Liver (tissue), 9 donors: ENCODE data around the gene MPRIP. TPM values are rescaled to one million over a fixed set of nuclear protein-coding genes. Genes with fewer than 3 reads are reported as not detected.

Experiments
- DNase-seq: peaks from one replicate; pipeline ENCODE4 v3.0.0-alpha.2; 2017; ENCODE audit warnings: low spot score
- H3K27ac ChIP-seq, 2 donors: one replicate each; pipeline ENCODE4 v1.7.0; 2013; ENCODE audit warnings: inconsistent platforms in 2 of 2, low read length in 2 of 2, control low read depth in 1 of 2, low read depth in 1 of 2, mild to moderate bottlenecking in 1 of 2
- H3K27me3 ChIP-seq, 4 donors: one replicate each; pipeline versions ENCODE4 v1.6.1 to v1.7.0; 2013; ENCODE audit warnings: low read length in 3 of 4, inconsistent platforms in 1 of 4, mild to moderate bottlenecking in 1 of 4, moderate library complexity in 1 of 4; ENCODE audit not compliant: control insufficient read depth in 4 of 4, insufficient read depth in 4 of 4
- H3K36me3 ChIP-seq, 4 donors: one replicate each; pipeline versions ENCODE4 v1.6.1 to v1.7.0; 2013; ENCODE audit warnings: low read length in 3 of 4, mild to moderate bottlenecking in 3 of 4, low read depth in 1 of 4, moderate library complexity in 1 of 4; ENCODE audit not compliant: control insufficient read depth in 4 of 4, insufficient read depth in 3 of 4
- H3K4me1 ChIP-seq, 4 donors: one replicate each; pipeline versions ENCODE4 v1.6.1 to v1.7.0; 2013; ENCODE audit warnings: low read length in 3 of 4, mild to moderate bottlenecking in 3 of 4, moderate library complexity in 1 of 4; ENCODE audit not compliant: control insufficient read depth in 4 of 4, insufficient read depth in 4 of 4
- H3K4me3 ChIP-seq, 3 donors: one replicate each; pipeline versions ENCODE4 v1.6.1 to v1.7.0; 2013; ENCODE audit warnings: low read length in 3 of 3, control low read depth in 1 of 3, low read depth in 1 of 3, mild to moderate bottlenecking in 1 of 3
- H3K9ac ChIP-seq, 2 donors: one replicate each; pipeline ENCODE4 v1.7.0; 2013; ENCODE audit warnings: low read length in 2 of 2, mild to moderate bottlenecking in 2 of 2, moderate library complexity in 2 of 2, control low read depth in 1 of 2, low read depth in 1 of 2
- H3K9me3 ChIP-seq, 4 donors: one replicate each; pipeline versions ENCODE4 v1.6.1 to v1.7.0; 2013; ENCODE audit warnings: low read length in 3 of 4; ENCODE audit not compliant: control insufficient read depth in 4 of 4
- ATF3 ChIP-seq: IDR thresholded peaks from 2 replicates; pipeline ENCODE4 v1.6.1; 2016; ENCODE audit warnings: antibody characterized with exemption
- CTCF ChIP-seq: fragments of 150-350 bp; IDR thresholded peaks from 2 replicates; pipeline ENCODE4 v1.5.1; 2017; ENCODE audit warnings: improper control_type of control experiment, low read depth, low read length; ENCODE audit not compliant: missing input control
- EGR1 ChIP-seq, 2 donors: IDR thresholded peaks; 2 replicates each; pipeline ENCODE4 v1.6.1; 2016 to 2018; ENCODE audit warnings: antibody characterized with exemption in 2 of 2, low read depth in 2 of 2
- FOXA1 ChIP-seq: IDR thresholded peaks from 2 replicates; pipeline ENCODE4 v1.6.1; 2016; ENCODE audit warnings: antibody characterized with exemption
- FOXA2 ChIP-seq: IDR thresholded peaks from 2 replicates; pipeline ENCODE4 v1.6.1; 2016; ENCODE audit warnings: antibody characterized with exemption
- GABPA ChIP-seq, 2 donors: IDR thresholded peaks in 1 of 2; conservative IDR thresholded peaks in 1 of 2; 2 replicates each; pipeline ENCODE4 v1.6.1; 2016; ENCODE audit warnings: antibody characterized with exemption in 2 of 2, mild to moderate bottlenecking in 1 of 2, moderate library complexity in 1 of 2
- HNF4A ChIP-seq, 2 donors: conservative IDR thresholded peaks; 2 replicates each; pipeline ENCODE4 v1.6.1; 2016; ENCODE audit warnings: antibody characterized with exemption in 2 of 2, mild to moderate bottlenecking in 2 of 2
- HNF4G ChIP-seq: IDR thresholded peaks from 2 replicates; pipeline ENCODE4 v1.6.1; 2016; ENCODE audit warnings: antibody characterized with exemption
- JUND ChIP-seq, 2 donors: IDR thresholded peaks; 2 replicates each; pipeline ENCODE4 v1.6.1; 2016; ENCODE audit warnings: antibody characterized with exemption in 2 of 2
- MAX ChIP-seq: IDR thresholded peaks from 2 replicates; pipeline ENCODE4 v1.6.1; 2016; ENCODE audit warnings: antibody characterized with exemption
- NR2F2 ChIP-seq: IDR thresholded peaks from 2 replicates; pipeline ENCODE4 v1.6.1; 2016; ENCODE audit warnings: antibody characterized with exemption
- RAD21 ChIP-seq, 2 donors: IDR thresholded peaks; 2 replicates each; pipeline ENCODE4 v1.6.1; 2016; ENCODE audit warnings: antibody characterized with exemption in 2 of 2, mild to moderate bottlenecking in 2 of 2
- REST ChIP-seq: IDR thresholded peaks from 2 replicates; pipeline ENCODE4 v1.6.1; 2016; ENCODE audit warnings: antibody characterized with exemption, mild to moderate bottlenecking
- RXRA ChIP-seq, 2 donors: IDR thresholded peaks; 2 replicates each; pipeline ENCODE4 v1.6.1; 2017 to 2018; ENCODE audit warnings: antibody characterized with exemption in 2 of 2, mild to moderate bottlenecking in 1 of 2
- SP1 ChIP-seq: IDR thresholded peaks from 2 replicates; pipeline ENCODE4 v1.6.1; 2018; ENCODE audit warnings: antibody characterized with exemption, mild to moderate bottlenecking
- TAF1 ChIP-seq: conservative IDR thresholded peaks from 2 replicates; pipeline ENCODE4 v1.6.1; 2016; ENCODE audit warnings: antibody characterized with exemption, mild to moderate bottlenecking
- YY1 ChIP-seq: IDR thresholded peaks from 2 replicates; pipeline ENCODE4 v1.6.1; 2016; ENCODE audit warnings: antibody characterized with exemption, mild to moderate bottlenecking
- ZBTB33 ChIP-seq: IDR thresholded peaks from 2 replicates; pipeline ENCODE4 v1.6.1; 2016; ENCODE audit warnings: antibody characterized with exemption
- WGBS: extraction: QIAGEN DNeasy Blood & Tissue Kit; methylation state at CpG from one replicate; pipeline ENCODE4 v1.1.7; 2013; 5-methylcytosine and 5-hydroxymethylcytosine counted together
- polyA plus RNA-seq, 2 donors: library from polyadenylated mRNA; stranded (reverse) in 1 of 2; unstranded in 1 of 2; fragments of 200-250 nt in 1 of 2; fragments of >200 nt in 1 of 2; fragmentation: Nextera tagmentation in 1 of 2; extraction: Ambion mirVana in 1 of 2; gene quantifications; one replicate each; pipeline versions ENCODE4 v1.2.1 to v1.2.3, GENCODE V29; 2013 to 2015
- total RNA-seq, 2 donors: library from RNA; depleted of rRNA; stranded (reverse); fragments of >200 nt; gene quantifications; one replicate each; pipeline ENCODE4 v1.2.3, GENCODE V29; 2014
- donor health status: healthy.
- donor health status: healthy.
- donor health status: healthy.
- donor health status: healthy.
- donor health status: healthy.

The MPRIP gene
- total and polyA plus RNA-seq, 4 donors: 21.2 to 61.9 (median 34.7) TPM

GRCh38 chr17:17128476-17129075, 86.3 kb downstream of the MPRIP start:
- H3K27ac ChIP-seq: no peak overlapping the region
- no peaks in the 10 kb centered on the region for H3K9me3 ChIP-seq
- no peak for DNase-seq
- peaks cover 2 to 44% (median 6%) of the 10 kb centered on the region in 4 donors for H3K36me3 ChIP-seq
- H3K27me3 ChIP-seq: no peaks in the 10 kb centered on the region
- no peak overlapping the region for H3K9ac ChIP-seq
- peaks cover 0 to 3% (median 0%) of the 10 kb centered on the region in 4 donors for H3K4me1 ChIP-seq
- H3K4me3 ChIP-seq: no peak overlapping the region
- TF ChIP-seq GABPA (IDR thresholded peaks at IDR 0.05 in 1 of 2, conservative IDR thresholded peaks at IDR 0.05 in 1 of 2) (no peak), YY1 (no peak), NR2F2 (no peak), JUND (IDR thresholded peaks at IDR 0.05) (no peak), ZBTB33 (no peak), TAF1 (no peak), FOXA1 (no peak), RAD21 (IDR thresholded peaks at IDR 0.05) (no peak), HNF4A (conservative IDR thresholded peaks at IDR 0.05) (no peak), MAX (no peak), EGR1 (IDR thresholded peaks at IDR 0.05; ENCODE audit: low read depth in 2 of 2) (no peak), HNF4G (no peak), RXRA (IDR thresholded peaks at IDR 0.05) (no peak), REST (no peak), CTCF (no peak), SP1 (no peak), ATF3 (no peak), FOXA2 (no peak)
- WGBS: 92% methylated on average over 14 of the region's 14 CpGs
